Transverse colon (tissue), 4 donors: ENCODE results near the gene DTNBP1. TPM values are rescaled to one million over a fixed set of nuclear protein-coding genes. Genes with fewer than 3 reads are reported as not detected.

Experiments used
- DNase-seq: peaks from one replicate; pipeline ENCODE4 v3.0.0-alpha.2; 2019
- H3K27ac ChIP-seq, 4 donors: fragments of 200-600 bp; sonication (generic); 2 replicates each; pipeline ENCODE4 v1.5.1; 2016 to 2018; ENCODE audit warnings: inconsistent platforms in 4 of 4
- H3K27me3 ChIP-seq: fragments of 200-600 bp; sonication (generic); 2 replicates; pipeline ENCODE4 v1.5.1; 2017; ENCODE audit warnings: inconsistent platforms
- H3K36me3 ChIP-seq, 4 donors: fragments of 200-600 bp; sonication (generic); 2 replicates each; pipeline ENCODE4 v1.5.1; 2017 to 2019; ENCODE audit warnings: inconsistent platforms in 4 of 4
- H3K4me1 ChIP-seq, 4 donors: fragments of 200-600 bp; sonication (generic); 2 replicates each; pipeline ENCODE4 v1.5.1; 2017 to 2020; ENCODE audit warnings: inconsistent platforms in 4 of 4
- H3K4me3 ChIP-seq, 4 donors: fragments of 200-600 bp; sonication (generic); 1 replicate in 1 of 4; 2 replicates in 3 of 4; pipeline versions ENCODE4 v1.5.1 to v1.6.1; 2017 to 2019; ENCODE audit warnings: inconsistent platforms in 4 of 4
- H3K9me3 ChIP-seq, 2 donors: fragments of 200-600 bp; sonication (generic); 2 replicates each; pipeline ENCODE4 v1.5.1; 2017 to 2019; ENCODE audit warnings: inconsistent platforms in 2 of 2
- CTCF ChIP-seq, 5 experiments: fragments of 200-600 bp in 3 of 5; fragments of 450-650 bp in 2 of 5; sonication (generic) in 3 of 5; IDR thresholded peaks; 1 replicate in 2 of 5; 2 replicates in 3 of 5; pipeline ENCODE4 v1.5.1; 2016 to 2017; ENCODE audit warnings: antibody characterized with exemption in 5 of 5, inconsistent platforms in 3 of 5, mild to moderate bottlenecking in 2 of 5, moderate library complexity in 1 of 5
- EP300 ChIP-seq: sonication (generic); formaldehyde crosslinking; IDR thresholded peaks from one replicate; pipeline ENCODE4 v1.6.1; 2017; ENCODE audit warnings: antibody characterized with exemption, low read depth
- POLR2A ChIP-seq: fragments of 450-650 bp; IDR thresholded peaks from one replicate; pipeline ENCODE4 v1.6.1; 2016; ENCODE audit warnings: antibody characterized with exemption, mild to moderate bottlenecking, moderate library complexity
- POLR2AphosphoS5 ChIP-seq, 3 donors: sonication (generic); formaldehyde crosslinking; IDR thresholded peaks; one replicate each; pipeline ENCODE4 v1.6.1; 2016; ENCODE audit warnings: antibody characterized with exemption in 3 of 3
- WGBS, 2 donors: methylation state at CpG; one replicate each; pipeline ENCODE4 v1.1.5; 2018; ENCODE audit warnings: low coverage in 1 of 2; 5-methylcytosine and 5-hydroxymethylcytosine counted together
- in situ Hi-C, 4 donors: fragments of 200-750 bp; cut with MboI; loops; one replicate each; pipeline versions ENCODE4 v1.15.0 to v1.15.1; 2017; ENCODE audit warnings: low sequenced_read_pairs in 3 of 4, low pct_ligation_motif_present in 1 of 4, low pct_unique_long_range_greater_than_20kb in 1 of 4
- intact Hi-C: fragments of 100-400 bp; cut with DNase I; formaldehyde crosslinking; loops from one replicate; pipeline ENCODE4 v1.15.1; 2023; ENCODE audit warnings: low total_unique reads
- total RNA-seq, 4 donors: library from RNA; depleted of rRNA; stranded (reverse); fragments of >200 nt; gene quantifications; one replicate each; pipeline ENCODE4 v1.1.0, GENCODE V29; 2016

The DTNBP1 gene
- total RNA-seq, 4 donors from 2014 or later = 6.0 to 20.3 (median 16.0) TPM

- in situ Hi-C loops (no loop called here), intact Hi-C loops (no loop called here)
- no peak for DNase-seq
- H3K27me3 ChIP-seq = no peaks in the 10 kb centered on the region
- H3K4me3 ChIP-seq = no peak overlapping the region
- no peaks in the 10 kb centered on the region for H3K9me3 ChIP-seq
- 77 to 87% methylated on average over 7 of the region's 7 CpGs for whole genome bisulfite sequencing, 2 donors
- H3K27ac ChIP-seq = no peak overlapping the region
- TF ChIP-seq POLR2AphosphoS5 (IDR thresholded peaks at IDR 0.05) (no peak), POLR2A (no peak), CTCF (IDR thresholded peaks at IDR 0.05) (no peak), EP300 (no peak)
- no peaks in the 10 kb centered on the region for H3K36me3 ChIP-seq
- H3K4me1 ChIP-seq = peaks cover 0 to 10% (median 0%) of the 10 kb centered on the region in 4 donors
Measured at GRCh38 chr6:15594512-15595259, 68.1 kb downstream of the DTNBP1 start.

GRCh38 chr6:15593798-15594197 lies 69.0 kb downstream of the DTNBP1 start:
- no peak for TF ChIP-seq CTCF (IDR thresholded peaks at IDR 0.05)
- WGBS, 2 donors = 77 to 92% methylated on average over 2 of the region's 2 CpGs
- intact Hi-C loops = no loop called here

GRCh38 chr6:15592610-15593009 lies 70.2 kb downstream of the DTNBP1 start:
- in situ Hi-C loops = no loop called here
- no peak for TF ChIP-seq CTCF (IDR thresholded peaks at IDR 0.05)
- TF ChIP-seq POLR2AphosphoS5 (IDR thresholded peaks at IDR 0.05) = no peak
- no peak for TF ChIP-seq EP300
- no peaks in the 10 kb centered on the region for H3K36me3 ChIP-seq
- H3K4me1 ChIP-seq = peaks cover 0 to 10% (median 0%) of the 10 kb centered on the region in 4 donors
- DNase-seq = no peak
- intact Hi-C loops = no loop called here
- H3K27ac ChIP-seq = no peak overlapping the region
- no peaks in the 10 kb centered on the region for H3K27me3 ChIP-seq
- H3K9me3 ChIP-seq = no peaks in the 10 kb centered on the region
- 80 to 87% methylated on average over 1 to 2 of the region's 2 CpGs for WGBS, 2 donors
- no peak overlapping the region for H3K4me3 ChIP-seq

More at GRCh38 chr6:15593798-15594197, 69.0 kb downstream of the DTNBP1 start:
- Histone ChIP-seq H3K36me3 (no peaks in the 10 kb centered on the region), H3K4me1 (peaks cover 0 to 10% (median 0%) of the 10 kb centered on the region in 4 donors), H3K27me3 (no peaks in the 10 kb centered on the region), H3K9me3 (no peaks in the 10 kb centered on the region), H3K27ac (no peak overlapping the region), H3K4me3 (no peak overlapping the region)
- no peak for DNase-seq
- in situ Hi-C loops = no loop called here

GRCh38 chr6:15588971-15589634 lies 73.7 kb downstream of the DTNBP1 start:
- Histone ChIP-seq H3K27ac (no peak overlapping the region), H3K36me3 (no peaks in the 10 kb centered on the region), H3K9me3 (no peaks in the 10 kb centered on the region), H3K27me3 (no peaks in the 10 kb centered on the region), H3K4me1 (no peaks in the 10 kb centered on the region), H3K4me3 (no peak overlapping the region)
- no peak for TF ChIP-seq CTCF (IDR thresholded peaks at IDR 0.05)
- TF ChIP-seq EP300 = no peak
- no peak for TF ChIP-seq POLR2AphosphoS5 (IDR thresholded peaks at IDR 0.05)
- TF ChIP-seq POLR2A = no peak
- in situ Hi-C loops (no loop called here), intact Hi-C loops (no loop called here)
- DNase-seq = no peak
- WGBS, 2 donors = 70 to 79% methylated on average over 3 of the region's 3 CpGs
